Hepatocyte (in vitro differentiated cells): ENCODE results near the gene LILRB5.

Source experiments
- EZH2 ChIP-seq: fragments of 200-600 bp; sonication (generic); IDR thresholded peaks from 2 replicates; pipeline ENCODE4 v1.6.1; 2016; ENCODE audit warnings: antibody characterized with exemption, mild to moderate bottlenecking, borderline replicate concordance
- EZH2phosphoT487 ChIP-seq: fragments of 200-600 bp; sonication (generic); IDR thresholded peaks from one replicate; pipeline ENCODE4 v1.6.1; 2018; ENCODE audit warnings: antibody characterized with exemption, mild to moderate bottlenecking, low read depth, moderate library complexity; ENCODE audit not compliant: unreplicated experiment, severe bottlenecking
- TF ChIP-seq, protein P1 (sequence below): fragments of 200-600 bp; sonication (generic); IDR thresholded peaks from 2 replicates; pipeline ENCODE4 v1.5.1; 2016; ENCODE audit warnings: antibody characterized with exemption, mild to moderate bottlenecking; ENCODE audit not compliant: poor library complexity

DNA sequence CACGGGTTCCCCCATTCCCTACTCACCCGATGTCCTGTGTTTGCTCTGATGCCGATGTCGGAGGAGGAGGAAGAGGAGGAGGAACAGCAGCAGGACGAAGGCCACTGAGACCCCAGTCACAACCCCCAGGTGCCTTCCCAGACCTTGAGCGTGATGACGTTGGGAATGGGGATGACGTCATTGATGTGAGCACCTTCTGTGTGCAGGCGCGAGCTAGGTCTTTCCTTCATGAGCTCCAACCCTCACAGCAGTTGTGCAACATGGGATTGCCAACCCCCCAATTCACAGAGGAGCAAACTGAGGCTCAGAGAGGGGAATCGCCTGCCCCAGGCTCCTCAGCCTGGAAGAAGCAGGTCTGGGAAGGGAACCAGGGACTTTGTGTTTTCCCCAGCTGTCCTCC is 4.2 kb downstream of the LILRB5 start:
- TF ChIP-seq, protein P1, sequence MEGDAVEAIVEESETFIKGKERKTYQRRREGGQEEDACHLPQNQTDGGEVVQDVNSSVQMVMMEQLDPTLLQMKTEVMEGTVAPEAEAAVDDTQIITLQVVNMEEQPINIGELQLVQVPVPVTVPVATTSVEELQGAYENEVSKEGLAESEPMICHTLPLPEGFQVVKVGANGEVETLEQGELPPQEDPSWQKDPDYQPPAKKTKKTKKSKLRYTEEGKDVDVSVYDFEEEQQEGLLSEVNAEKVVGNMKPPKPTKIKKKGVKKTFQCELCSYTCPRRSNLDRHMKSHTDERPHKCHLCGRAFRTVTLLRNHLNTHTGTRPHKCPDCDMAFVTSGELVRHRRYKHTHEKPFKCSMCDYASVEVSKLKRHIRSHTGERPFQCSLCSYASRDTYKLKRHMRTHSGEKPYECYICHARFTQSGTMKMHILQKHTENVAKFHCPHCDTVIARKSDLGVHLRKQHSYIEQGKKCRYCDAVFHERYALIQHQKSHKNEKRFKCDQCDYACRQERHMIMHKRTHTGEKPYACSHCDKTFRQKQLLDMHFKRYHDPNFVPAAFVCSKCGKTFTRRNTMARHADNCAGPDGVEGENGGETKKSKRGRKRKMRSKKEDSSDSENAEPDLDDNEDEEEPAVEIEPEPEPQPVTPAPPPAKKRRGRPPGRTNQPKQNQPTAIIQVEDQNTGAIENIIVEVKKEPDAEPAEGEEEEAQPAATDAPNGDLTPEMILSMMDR = no peak
- TF ChIP-seq EZH2phosphoT487 = no peak
- TF ChIP-seq EZH2 = no peak
